Ectodermal cell (in vitro differentiated cells): ENCODE data around the gene MAP3K6.
A peak's percentile ranks its signal among the peaks of the same experiment; 100 is the strongest.

Source experiments
- H3K27ac ChIP-seq: 2 replicates; pipeline ENCODE4 v1.7.0; 2013; ENCODE audit warnings: mild to moderate bottlenecking, low read depth, low read length; ENCODE audit not compliant: insufficient read depth, poor library complexity, severe bottlenecking
- H3K27me3 ChIP-seq: 2 replicates; pipeline ENCODE4 v1.7.0; 2013; ENCODE audit warnings: mild to moderate bottlenecking, low read length; ENCODE audit not compliant: insufficient read depth, control insufficient read depth, poor library complexity, severe bottlenecking
- H3K36me3 ChIP-seq: one replicate; pipeline ENCODE4 v1.7.0; 2013; ENCODE audit warnings: low read length; ENCODE audit not compliant: control insufficient read depth, insufficient read depth
- H3K4me1 ChIP-seq: one replicate; pipeline ENCODE4 v1.7.0; 2013; ENCODE audit warnings: low read length; ENCODE audit not compliant: control insufficient read depth, insufficient read depth
- H3K4me3 ChIP-seq: 2 replicates; pipeline ENCODE4 v1.7.0; 2013; ENCODE audit warnings: low read depth, low read length, control low read depth; ENCODE audit not compliant: insufficient read depth
- H3K9me3 ChIP-seq: 2 replicates; pipeline ENCODE4 v1.7.0; 2013; ENCODE audit warnings: mild to moderate bottlenecking, low read length, moderate library complexity; ENCODE audit not compliant: control insufficient read depth
- WGBS, 2 experiments: methylation state at CpG; one replicate each; pipeline ENCODE4 v1.1.7; 2013; ENCODE audit warnings: missing lambda C conversion rate in 2 of 2; 5-methylcytosine and 5-hydroxymethylcytosine counted together

The MAP3K6 gene

DNA sequence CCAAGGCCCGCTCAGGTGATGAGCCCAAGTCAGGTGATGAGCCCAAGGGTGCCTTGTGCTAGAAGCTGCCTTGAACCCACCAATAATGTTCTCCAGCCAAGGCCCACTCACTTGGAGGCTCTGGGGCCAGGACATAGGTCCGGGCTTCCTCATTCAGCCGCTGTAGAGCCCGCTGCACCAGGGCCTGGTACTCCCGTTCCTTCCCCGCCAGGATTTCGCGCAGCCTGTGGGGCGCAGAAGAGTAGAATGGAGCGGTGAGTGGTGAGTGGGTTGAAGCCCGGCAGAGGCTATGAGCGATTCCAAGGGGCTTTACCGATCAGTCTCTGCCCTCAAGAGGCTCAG, 10.5 kb downstream of the MAP3K6 start:
- Histone ChIP-seq H3K27me3 (peaks cover 37% of the 10 kb centered on the region), H3K36me3 (no peaks in the 10 kb centered on the region), H3K27ac (no peak overlapping the region), H3K4me3 (no peak overlapping the region), H3K4me1 (peaks cover 8% of the 10 kb centered on the region), H3K9me3 (no peaks in the 10 kb centered on the region)
- 94 to 96% methylated on average over 13 of the region's 13 CpGs for WGBS, 2 experiments

GRCh38 chr1:27355683-27356082, 11.1 kb downstream of the MAP3K6 start:
- peaks cover 34% of the 10 kb centered on the region for H3K27me3 ChIP-seq
- no peak overlapping the region for H3K27ac ChIP-seq
- peaks cover 4% of the 10 kb centered on the region for H3K4me1 ChIP-seq
- WGBS, 2 experiments: 94 to 96% methylated on average over 5 of the region's 5 CpGs
- H3K9me3 ChIP-seq: no peaks in the 10 kb centered on the region
- no peak overlapping the region for H3K4me3 ChIP-seq
- H3K36me3 ChIP-seq: no peaks in the 10 kb centered on the region

GRCh38 chr1:27353629-27354028, 13.1 kb downstream of the MAP3K6 start:
- H3K27me3 ChIP-seq: peaks cover 27% of the 10 kb centered on the region
- H3K4me1 ChIP-seq: peaks cover 9% of the 10 kb centered on the region
- no peaks in the 10 kb centered on the region for H3K36me3 ChIP-seq
- WGBS, 2 experiments: 93 to 94% methylated on average over 3 of the region's 3 CpGs
- H3K9me3 ChIP-seq: no peaks in the 10 kb centered on the region
- no peak overlapping the region for H3K4me3 ChIP-seq
- H3K27ac ChIP-seq: no peak overlapping the region

DNA sequence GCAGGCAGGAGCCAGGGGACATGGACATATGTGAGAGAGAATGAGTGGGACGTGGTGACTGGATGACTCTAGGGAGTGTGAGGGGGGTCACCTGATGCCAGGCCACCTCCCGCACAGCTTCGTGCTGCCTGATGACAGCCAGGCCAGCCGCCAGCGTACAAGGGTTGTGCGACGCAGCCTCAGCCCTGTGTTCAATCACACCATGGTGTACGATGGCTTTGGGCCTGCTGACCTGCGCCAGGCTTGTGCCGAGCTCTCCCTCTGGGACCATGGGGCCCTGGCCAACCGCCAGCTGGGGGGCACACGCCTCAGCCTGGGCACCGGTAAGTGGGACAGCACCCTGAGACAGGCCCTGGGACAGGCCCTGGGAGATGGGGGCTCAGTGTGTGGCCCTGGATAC, 13.6 kb downstream of the MAP3K6 start:
- H3K4me1 ChIP-seq: peaks cover 10% of the 10 kb centered on the region
- 94 to 96% methylated on average over 13 of the region's 13 CpGs for WGBS, 2 experiments
- no peaks in the 10 kb centered on the region for H3K9me3 ChIP-seq
- no peak overlapping the region for H3K27ac ChIP-seq
- peaks cover 22% of the 10 kb centered on the region for H3K27me3 ChIP-seq
- H3K36me3 ChIP-seq: no peaks in the 10 kb centered on the region
- no peak overlapping the region for H3K4me3 ChIP-seq

- H3K36me3 ChIP-seq: no peaks in the 10 kb centered on the region
- peaks cover 16% of the 10 kb centered on the region for H3K27me3 ChIP-seq
- no peaks in the 10 kb centered on the region for H3K9me3 ChIP-seq
- peak overlapping the region; percentile 54 for H3K4me3 ChIP-seq
- peaks cover 10% of the 10 kb centered on the region for H3K4me1 ChIP-seq
- peak overlapping the region; percentile 58 for H3K27ac ChIP-seq
- WGBS, 2 experiments: 21 to 23% methylated on average over 8 of the region's 8 CpGs
These were observed 15.1 kb downstream of the MAP3K6 start for GRCh38 chr1:27351541-27352107.

GRCh38 chr1:27350663-27351540, 15.9 kb downstream of the MAP3K6 start:
- peak overlapping the region; percentile 54 for H3K4me3 ChIP-seq
- 9 to 10% methylated on average over 62 of the region's 62 CpGs for WGBS, 2 experiments
- H3K4me1 ChIP-seq: peaks cover 6% of the 10 kb centered on the region
- no peaks in the 10 kb centered on the region for H3K9me3 ChIP-seq
- peak overlapping the region; percentile 58 for H3K27ac ChIP-seq
- H3K36me3 ChIP-seq: peaks cover 3% of the 10 kb centered on the region
- H3K27me3 ChIP-seq: peaks cover 16% of the 10 kb centered on the region

DNA sequence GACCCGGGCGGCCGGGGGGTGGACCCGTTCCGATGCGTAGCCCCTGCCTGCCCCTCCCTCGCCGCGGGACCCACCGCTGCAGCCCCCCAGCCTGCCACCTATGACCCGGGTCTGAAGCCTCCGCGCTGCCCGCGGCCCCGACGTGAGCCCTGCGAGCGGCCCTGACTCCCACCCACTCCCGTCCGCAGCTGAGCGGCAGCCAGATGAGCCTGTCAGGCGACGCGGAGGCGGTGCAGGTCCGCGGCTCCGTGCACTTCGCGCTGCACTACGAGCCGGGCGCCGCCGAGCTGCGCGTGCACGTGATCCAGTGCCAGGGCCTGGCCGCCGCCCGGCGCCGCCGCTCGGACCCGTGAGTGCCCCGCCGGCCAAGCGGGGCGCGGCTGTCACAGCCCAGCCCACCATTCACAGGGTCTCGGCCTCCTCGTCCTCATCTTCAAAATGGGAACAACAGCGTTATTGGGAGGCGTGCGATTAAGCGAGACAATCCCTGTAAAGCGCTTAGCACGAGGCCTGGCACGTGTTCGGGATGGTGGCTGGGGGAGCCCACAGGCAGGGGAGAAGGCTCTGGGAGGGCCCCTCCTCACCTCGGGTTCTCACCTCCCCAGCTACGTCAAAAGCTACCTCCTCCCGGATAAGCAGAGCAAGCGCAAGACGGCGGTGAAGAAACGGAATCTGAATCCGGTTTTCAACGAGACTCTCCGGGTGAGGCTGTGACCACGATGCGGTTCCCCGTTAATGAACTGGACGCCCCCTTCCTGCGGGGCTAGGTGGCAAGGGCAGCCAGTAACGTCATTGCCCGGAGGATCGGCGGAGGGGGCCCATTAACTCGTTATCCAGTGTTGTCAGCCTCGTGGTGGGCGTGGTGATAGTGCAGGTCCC, 16.7 kb downstream of the MAP3K6 start:
- Histone ChIP-seq H3K4me3 (peak overlapping the region; percentile 54), H3K27me3 (peaks cover 16% of the 10 kb centered on the region), H3K27ac (no peak overlapping the region), H3K36me3 (peaks cover 3% of the 10 kb centered on the region), H3K4me1 (peaks cover 6% of the 10 kb centered on the region), H3K9me3 (no peaks in the 10 kb centered on the region)
- 13% methylated on average over 84 of the region's 84 CpGs for WGBS, 2 experiments

DNA sequence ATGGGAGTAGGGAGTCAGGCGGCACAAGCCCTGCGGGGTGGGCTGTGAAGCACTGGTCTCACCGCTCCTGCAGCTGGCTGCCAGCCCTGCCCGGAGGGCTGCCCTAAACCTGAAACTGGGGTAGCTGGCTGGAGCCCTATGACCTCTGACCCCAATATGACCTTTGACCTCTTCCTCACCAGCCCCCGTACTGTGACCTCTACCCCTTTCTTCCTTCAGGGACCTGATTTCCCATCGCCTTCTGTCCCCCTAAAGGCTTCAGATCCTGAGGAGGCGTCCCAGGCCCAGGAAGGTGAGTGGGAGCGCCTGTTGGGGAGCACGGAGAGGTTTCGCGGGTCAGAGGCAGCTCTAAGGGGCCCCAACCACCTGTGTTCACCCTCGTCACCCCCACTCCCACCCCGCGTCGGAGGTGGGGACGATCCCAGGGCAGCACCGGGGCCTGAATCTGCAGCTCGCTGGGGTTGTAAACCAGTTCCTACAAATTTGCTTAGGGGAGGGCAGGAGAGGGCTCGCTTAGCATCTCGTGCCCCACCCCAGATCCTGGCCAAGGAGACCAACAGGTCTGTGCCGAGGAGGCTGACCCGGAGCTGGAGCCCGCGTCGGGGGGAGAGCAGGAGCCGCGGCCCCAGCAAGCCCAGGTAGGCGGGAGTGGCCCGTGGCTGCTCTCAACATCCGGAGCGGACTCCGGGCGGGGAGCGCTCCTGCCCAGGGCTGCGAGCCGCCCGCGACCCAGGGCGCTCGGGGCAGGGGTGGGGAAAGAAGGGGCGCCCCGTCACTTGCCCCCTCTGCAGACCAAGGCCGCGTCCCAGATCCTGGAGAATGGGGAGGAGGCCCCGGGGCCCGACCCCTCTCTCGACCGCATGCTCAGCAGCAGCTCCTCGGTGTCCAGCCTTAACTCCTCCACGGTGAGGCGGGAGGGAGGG, 17.6 kb downstream of the MAP3K6 start:
- Histone ChIP-seq H3K36me3 (peaks cover 3% of the 10 kb centered on the region), H3K4me1 (peaks cover 6% of the 10 kb centered on the region), H3K27ac (no peak overlapping the region), H3K9me3 (no peaks in the 10 kb centered on the region), H3K4me3 (peak overlapping the region; percentile 54), H3K27me3 (peaks cover 16% of the 10 kb centered on the region)
- WGBS, 2 experiments: 10 to 11% methylated on average over 51 of the region's 51 CpGs

- Histone ChIP-seq H3K4me3 (no peak overlapping the region), H3K4me1 (peaks cover 23% of the 10 kb centered on the region), H3K9me3 (no peaks in the 10 kb centered on the region), H3K27ac (no peak overlapping the region), H3K36me3 (peaks cover 3% of the 10 kb centered on the region), H3K27me3 (peaks cover 16% of the 10 kb centered on the region)
- 93 to 95% methylated on average over 14 of the region's 14 CpGs for WGBS, 2 experiments
These were observed 19.7 kb downstream of the MAP3K6 start for GRCh38 chr1:27346991-27347624.
